SK-N-SH treated with all-trans-retinoic acid at 6 μM for 48 hours (cell line): ENCODE data around the gene CHMP1B.

Experiments used
- ATAC-seq: fragments of 200-7000 bp; cut with Tn5 transposase; 3 replicates; pipeline ENCODE4 v1.9.1; 2020; ENCODE audit warnings: mild to moderate bottlenecking, moderate library complexity
- ARNTL ChIP-seq: fragments of 450-650 bp; formaldehyde crosslinking; IDR thresholded peaks from 2 replicates; pipeline ENCODE4 v1.5.0; 2020; ENCODE audit warnings: low read depth, mild to moderate bottlenecking, moderate library complexity, borderline replicate concordance
- BACH2 ChIP-seq: fragments of 250-450 bp; sonication (Bioruptor Pico); IDR thresholded peaks from 2 replicates; pipeline ENCODE4 v1.9.0; 2021; ENCODE audit warnings: mild to moderate bottlenecking, borderline replicate concordance
- CREB5 ChIP-seq: fragments of 250-450 bp; sonication (Bioruptor Pico); IDR thresholded peaks from 2 replicates; pipeline ENCODE4 v1.5.1; 2020; ENCODE audit warnings: low read depth, mild to moderate bottlenecking, moderate library complexity
- CSDC2 ChIP-seq: fragments of 250-450 bp; sonication (Bioruptor Pico); IDR thresholded peaks from 2 replicates; pipeline ENCODE4 v1.5.0; 2020; ENCODE audit warnings: mild to moderate bottlenecking, moderate library complexity
- ESRRG ChIP-seq: fragments of 250-450 bp; sonication (Bioruptor Pico); IDR thresholded peaks from 2 replicates; pipeline ENCODE4 v1.6.1; 2021; ENCODE audit warnings: mild to moderate bottlenecking
- ISL1 ChIP-seq: fragments of 250-450 bp; sonication (Bioruptor Pico); IDR thresholded peaks from 2 replicates; pipeline ENCODE4 v2.1.2; 2022; ENCODE audit warnings: mild to moderate bottlenecking, moderate library complexity
- OSR1 ChIP-seq: fragments of 250-450 bp; sonication (Bioruptor Pico); IDR thresholded peaks from 2 replicates; pipeline ENCODE4 v1.8.0; 2022; ENCODE audit warnings: moderate library complexity, mild to moderate bottlenecking, inconsistent platforms
- PATZ1 ChIP-seq: fragments of 250-450 bp; sonication (Bioruptor Pico); IDR thresholded peaks from 2 replicates; pipeline ENCODE4 v1.8.0; 2020; ENCODE audit warnings: mild to moderate bottlenecking, moderate library complexity, borderline replicate concordance
- POU6F1 ChIP-seq: fragments of 250-450 bp; sonication (Bioruptor Pico); IDR thresholded peaks from 2 replicates; pipeline ENCODE4 v1.8.0; 2021; ENCODE audit warnings: low read depth, mild to moderate bottlenecking, moderate library complexity, borderline replicate concordance
- RARB ChIP-seq: fragments of 250-450 bp; sonication (Bioruptor Pico); IDR thresholded peaks from 2 replicates; pipeline ENCODE4 v1.8.0; 2021; ENCODE audit warnings: mild to moderate bottlenecking, moderate library complexity
- SNAI2 ChIP-seq: fragments of 250-450 bp; sonication (Bioruptor Pico); IDR thresholded peaks from 2 replicates; pipeline ENCODE4 v1.5.0; 2020; ENCODE audit warnings: mild to moderate bottlenecking, moderate library complexity
- TOX ChIP-seq: fragments of 250-450 bp; sonication (Bioruptor Pico); IDR thresholded peaks from 2 replicates; pipeline ENCODE4 v1.8.0; 2021; ENCODE audit warnings: mild to moderate bottlenecking, moderate library complexity, borderline replicate concordance
- TSHZ2 ChIP-seq: fragments of 250-450 bp; sonication (Bioruptor Pico); IDR thresholded peaks from 2 replicates; pipeline ENCODE4 v1.5.0; 2020; ENCODE audit warnings: mild to moderate bottlenecking, moderate library complexity
- ZC3H10 ChIP-seq: fragments of 250-450 bp; sonication (Bioruptor Pico); IDR thresholded peaks from 2 replicates; pipeline ENCODE4 v1.5.1; 2021; ENCODE audit warnings: mild to moderate bottlenecking, moderate library complexity
- ZFP3 ChIP-seq: fragments of 250-450 bp; sonication (Bioruptor Pico); IDR thresholded peaks from 2 replicates; pipeline ENCODE4 v1.5.0; 2020; ENCODE audit warnings: mild to moderate bottlenecking, moderate library complexity
- ZFP30 ChIP-seq: fragments of 450-650 bp; formaldehyde crosslinking; IDR thresholded peaks from 2 replicates; pipeline ENCODE4 v1.5.0; 2022; ENCODE audit warnings: mild to moderate bottlenecking, moderate library complexity
- ZNF565 ChIP-seq: fragments of 450-650 bp; formaldehyde crosslinking; conservative IDR thresholded peaks from 2 replicates; pipeline ENCODE4 v1.5.0; 2020; ENCODE audit warnings: low read depth, mild to moderate bottlenecking, moderate library complexity
- ZNF70 ChIP-seq: fragments of 450-650 bp; formaldehyde crosslinking; IDR thresholded peaks from 2 replicates; pipeline ENCODE4 v1.5.0; 2020; ENCODE audit warnings: mild to moderate bottlenecking, moderate library complexity
- ZNF8 ChIP-seq: fragments of 450-650 bp; formaldehyde crosslinking; IDR thresholded peaks from 2 replicates; pipeline ENCODE4 v1.5.0; 2020; ENCODE audit warnings: mild to moderate bottlenecking, moderate library complexity

CHMP1B gene

GRCh38 chr18:11859903-11860407, 8.7 kb downstream of the CHMP1B start (continued):
- TF ChIP-seq CSDC2 (CRISPR knock-in tag) (no peak), ISL1 (no peak)

- no peak for TF ChIP-seq ZFP3 (CRISPR knock-in tag)
- no peak for TF ChIP-seq ZC3H10
- no peak for TF ChIP-seq CREB5
- no peak for TF ChIP-seq ESRRG
- TF ChIP-seq ZNF565 (CRISPR knock-in tag), result no peak
- no peak for TF ChIP-seq ZNF8 (CRISPR knock-in tag)
- no peak for TF ChIP-seq POU6F1 (CRISPR knock-in tag)
- TF ChIP-seq CSDC2 (CRISPR knock-in tag), result no peak
- no peak for TF ChIP-seq ZNF70 (CRISPR knock-in tag)
- no peak for TF ChIP-seq BACH2 (CRISPR knock-in tag)
- no peak for TF ChIP-seq OSR1 (CRISPR knock-in tag)
- TF ChIP-seq ZFP30 (CRISPR knock-in tag), result no peak
- no peak for TF ChIP-seq TSHZ2 (CRISPR knock-in tag)
- no peak for ATAC-seq
These were observed 9.6 kb downstream of the CHMP1B start for GRCh38 chr18:11860594-11861450.

GRCh38 chr18:11861583-11862288, 10.5 kb downstream of the CHMP1B start:
- TF ChIP-seq ESRRG, result no peak
- TF ChIP-seq TOX (CRISPR knock-in tag), result no peak
- TF ChIP-seq CSDC2 (CRISPR knock-in tag), result no peak
- TF ChIP-seq SNAI2 (CRISPR knock-in tag), result no peak
- no peak for ATAC-seq

- ATAC-seq, result no peak
- no peak for TF ChIP-seq POU6F1 (CRISPR knock-in tag)
- no peak for TF ChIP-seq ZC3H10
- TF ChIP-seq CSDC2 (CRISPR knock-in tag), result no peak
- no peak for TF ChIP-seq ZNF70 (CRISPR knock-in tag)
- no peak for TF ChIP-seq ESRRG
- TF ChIP-seq RARB, result no peak
- TF ChIP-seq ARNTL (CRISPR knock-in tag), result no peak
- TF ChIP-seq PATZ1, result no peak
- TF ChIP-seq TSHZ2 (CRISPR knock-in tag), result no peak
- no peak for TF ChIP-seq BACH2 (CRISPR knock-in tag)
These were observed 11.4 kb downstream of the CHMP1B start for GRCh38 chr18:11862468-11863137.
